MG63 (cell line): ENCODE measurements around the gene ZSWIM7. TPM values are rescaled to one million over a fixed set of nuclear protein-coding genes. Genes with fewer than 3 reads are reported as not detected.

Source experiments
- DNase-seq: peaks from one replicate; pipeline ENCODE4 v3.0.0-alpha.2; 2020
- H3K27me3 ChIP-seq: fragments of 250-450 bp; sonication (Bioruptor Pico); 2 replicates; pipeline ENCODE4 v1.5.1; 2020; ENCODE audit warnings: mild to moderate bottlenecking, moderate library complexity
- H3K36me3 ChIP-seq: fragments of 250-450 bp; sonication (Bioruptor Pico); 2 replicates; pipeline ENCODE4 v1.5.1; 2020; ENCODE audit warnings: mild to moderate bottlenecking, moderate library complexity
- H3K4me3 ChIP-seq: fragments of 250-450 bp; sonication (Bioruptor Pico); 2 replicates; pipeline ENCODE4 v1.5.1; 2020; ENCODE audit warnings: mild to moderate bottlenecking, moderate library complexity
- H3K9me3 ChIP-seq: fragments of 250-450 bp; sonication (Bioruptor Pico); 2 replicates; pipeline ENCODE4 v1.5.1; 2020; ENCODE audit warnings: mild to moderate bottlenecking, moderate library complexity
- total RNA-seq: library from RNA; depleted of rRNA; stranded (reverse); fragments of >200 nt; shearing (Covaris generic); gene quantifications from 2 replicates; pipeline ENCODE4 v1.2.3, GENCODE V29; 2014; ENCODE audit warnings: low replicate concordance; rRNA removed

Gene ZSWIM7
- total RNA-seq, result 11.5 and 30.2 TPM in 2 replicates

GRCh38 chr17:15999141-15999973 is at the start of gene ZSWIM7, which contains the start of gene TTC19:
Gene ZSWIM7, minus strand, starts transcription at chr17:15999704. Its CDS starts 110 bp downstream, at chr17:15999594.
Gene TTC19, plus strand, starts transcription at chr17:15999824. Its CDS starts 25 bp downstream, at chr17:15999849.
- Histone ChIP-seq H3K4me3 (peak within 1 kb of the TSS; percentile 79), H3K27me3 (no peaks in the 10 kb centered on the region), H3K36me3 (peaks cover 33% of the 10 kb centered on the region), H3K9me3 (no peaks in the 10 kb centered on the region)
- peak; percentile 91 for DNase-seq

GRCh38 chr17:16048811-16049449 is 49.4 kb upstream of the ZSWIM7 start:
- Histone ChIP-seq H3K9me3 (no peaks in the 10 kb centered on the region), H3K36me3 (no peaks in the 10 kb centered on the region; the same call in 1 of the 2 replicates), H3K4me3 (no peak overlapping the region), H3K27me3 (no peaks in the 10 kb centered on the region)
- DNase-seq, result no peak

GRCh38 chr17:16046966-16047365 is 47.5 kb upstream of the ZSWIM7 start:
- no peak for DNase-seq
- Histone ChIP-seq H3K36me3 (peaks cover 3% of the 10 kb centered on the region), H3K27me3 (no peaks in the 10 kb centered on the region), H3K4me3 (no peak overlapping the region), H3K9me3 (no peaks in the 10 kb centered on the region)

GRCh38 chr17:16044487-16044886 is 45.0 kb upstream of the ZSWIM7 start:
- Histone ChIP-seq H3K36me3 (peaks cover 6% of the 10 kb centered on the region), H3K27me3 (no peaks in the 10 kb centered on the region), H3K4me3 (no peak overlapping the region), H3K9me3 (no peaks in the 10 kb centered on the region)
- no peak for DNase-seq

- peaks cover 20% of the 10 kb centered on the region for H3K36me3 ChIP-seq
- H3K27me3 ChIP-seq, result no peaks in the 10 kb centered on the region
- H3K9me3 ChIP-seq, result no peaks in the 10 kb centered on the region; the same call in 1 of the 2 replicates
- no peak overlapping the region for H3K4me3 ChIP-seq
- DNase-seq, result peak; percentile 29
Measured at GRCh38 chr17:16040710-16041251, 41.3 kb upstream of the ZSWIM7 start.

GRCh38 chr17:16037636-16038035 is 38.1 kb upstream of the ZSWIM7 start:
- Histone ChIP-seq H3K9me3 (no peaks in the 10 kb centered on the region; the same call in 1 of the 2 replicates), H3K36me3 (peaks cover 35% of the 10 kb centered on the region), H3K4me3 (no peak overlapping the region), H3K27me3 (no peaks in the 10 kb centered on the region)
- DNase-seq, result no peak

- Histone ChIP-seq H3K4me3 (no peak overlapping the region), H3K36me3 (peaks cover 40% of the 10 kb centered on the region), H3K9me3 (no peaks in the 10 kb centered on the region; the same call in 1 of the 2 replicates), H3K27me3 (no peaks in the 10 kb centered on the region)
- no peak for DNase-seq
Measured at GRCh38 chr17:16036261-16036660, 36.8 kb upstream of the ZSWIM7 start.

- H3K9me3 ChIP-seq, result no peaks in the 10 kb centered on the region; the same call in 1 of the 2 replicates
- no peak for DNase-seq
- no peak overlapping the region for H3K4me3 ChIP-seq
- H3K36me3 ChIP-seq, result peaks cover 52% of the 10 kb centered on the region
- H3K27me3 ChIP-seq, result no peaks in the 10 kb centered on the region
Measured at GRCh38 chr17:16033729-16034349, 34.3 kb upstream of the ZSWIM7 start.

- H3K36me3 ChIP-seq, result peaks cover 73% of the 10 kb centered on the region
- DNase-seq, result peak; percentile 54
- H3K9me3 ChIP-seq, result no peaks in the 10 kb centered on the region
- no peak overlapping the region for H3K4me3 ChIP-seq
- H3K27me3 ChIP-seq, result no peaks in the 10 kb centered on the region
Measured at GRCh38 chr17:16027708-16028584, 28.4 kb upstream of the ZSWIM7 start.

- H3K27me3 ChIP-seq, result no peaks in the 10 kb centered on the region
- no peak for DNase-seq
- H3K36me3 ChIP-seq, result peaks cover 75% of the 10 kb centered on the region
- no peak overlapping the region for H3K4me3 ChIP-seq
- H3K9me3 ChIP-seq, result no peaks in the 10 kb centered on the region
Measured at GRCh38 chr17:16026895-16027294, 27.4 kb upstream of the ZSWIM7 start.

GRCh38 chr17:16025202-16025601 is 25.7 kb upstream of the ZSWIM7 start:
- H3K36me3 ChIP-seq, result peaks cover 70% of the 10 kb centered on the region
- H3K27me3 ChIP-seq, result no peaks in the 10 kb centered on the region
- no peaks in the 10 kb centered on the region for H3K9me3 ChIP-seq
- no peak overlapping the region for H3K4me3 ChIP-seq
- no peak for DNase-seq

GRCh38 chr17:16023881-16024280 is 24.4 kb upstream of the ZSWIM7 start:
- H3K4me3 ChIP-seq, result no peak overlapping the region
- DNase-seq, result no peak
- peaks cover 59% of the 10 kb centered on the region for H3K36me3 ChIP-seq
- no peaks in the 10 kb centered on the region for H3K27me3 ChIP-seq
- H3K9me3 ChIP-seq, result no peaks in the 10 kb centered on the region

GRCh38 chr17:16019347-16019746 is 19.8 kb upstream of the ZSWIM7 start:
- no peaks in the 10 kb centered on the region for H3K27me3 ChIP-seq
- H3K4me3 ChIP-seq, result no peak overlapping the region
- DNase-seq, result no peak
- peaks cover 33% of the 10 kb centered on the region for H3K36me3 ChIP-seq
- no peaks in the 10 kb centered on the region for H3K9me3 ChIP-seq

- Histone ChIP-seq H3K36me3 (peaks cover 39% of the 10 kb centered on the region), H3K27me3 (no peaks in the 10 kb centered on the region), H3K9me3 (no peaks in the 10 kb centered on the region), H3K4me3 (no peak overlapping the region)
- DNase-seq, result peak; percentile 31
Measured at GRCh38 chr17:16013943-16014407, 14.5 kb upstream of the ZSWIM7 start.

GRCh38 chr17:16007439-16007838 is 7.9 kb upstream of the ZSWIM7 start:
- H3K36me3 ChIP-seq, result peaks cover 73% of the 10 kb centered on the region
- no peaks in the 10 kb centered on the region for H3K9me3 ChIP-seq
- DNase-seq, result no peak
- H3K27me3 ChIP-seq, result no peaks in the 10 kb centered on the region
- H3K4me3 ChIP-seq, result no peak overlapping the region

- no peaks in the 10 kb centered on the region for H3K27me3 ChIP-seq
- H3K4me3 ChIP-seq, result no peak overlapping the region
- no peak for DNase-seq
- peaks cover 73% of the 10 kb centered on the region for H3K36me3 ChIP-seq
- no peaks in the 10 kb centered on the region for H3K9me3 ChIP-seq
Measured at GRCh38 chr17:16005636-16006035, 6.1 kb upstream of the ZSWIM7 start.
